ENCODE results near the gene TRIM49.
"Not testable (repeated sequence)": the region's sequence is repeated elsewhere in the genome, so short reads cannot be mapped to it uniquely, and the experiment has no call there.

Gene TRIM49, protein sequence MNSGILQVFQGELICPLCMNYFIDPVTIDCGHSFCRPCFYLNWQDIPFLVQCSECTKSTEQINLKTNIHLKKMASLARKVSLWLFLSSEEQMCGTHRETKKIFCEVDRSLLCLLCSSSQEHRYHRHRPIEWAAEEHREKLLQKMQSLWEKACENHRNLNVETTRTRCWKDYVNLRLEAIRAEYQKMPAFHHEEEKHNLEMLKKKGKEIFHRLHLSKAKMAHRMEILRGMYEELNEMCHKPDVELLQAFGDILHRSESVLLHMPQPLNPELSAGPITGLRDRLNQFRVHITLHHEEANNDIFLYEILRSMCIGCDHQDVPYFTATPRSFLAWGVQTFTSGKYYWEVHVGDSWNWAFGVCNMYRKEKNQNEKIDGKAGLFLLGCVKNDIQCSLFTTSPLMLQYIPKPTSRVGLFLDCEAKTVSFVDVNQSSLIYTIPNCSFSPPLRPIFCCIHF

DNA sequence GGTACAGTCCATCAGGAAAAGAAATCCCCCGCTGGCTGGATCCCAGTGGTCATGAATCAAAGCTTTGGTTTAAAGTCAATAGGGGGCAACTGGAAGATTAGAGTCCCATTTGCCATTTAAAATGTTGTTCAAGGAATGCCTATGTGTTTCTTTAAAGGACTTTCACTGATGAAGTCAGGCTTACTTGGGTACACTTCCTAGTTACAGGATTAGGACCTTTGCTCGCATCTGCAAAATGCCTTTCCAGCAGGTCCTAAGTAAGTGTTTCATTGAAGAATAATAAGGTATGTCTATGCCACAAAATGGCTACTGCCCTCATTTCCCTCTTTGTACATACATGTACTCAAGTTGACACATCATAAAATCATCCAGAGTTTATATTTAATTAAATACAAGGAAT, at the start of gene TRIM49:
TSS of gene TRIM49 (minus strand) at position 101 of the 400 bp plus-strand sequence. CDS start 4,106 bp downstream, outside the sequence.
- DNase-seq (ENCODE audit: low read depth in 2 of 2): not testable (repeated sequence)

DNA sequence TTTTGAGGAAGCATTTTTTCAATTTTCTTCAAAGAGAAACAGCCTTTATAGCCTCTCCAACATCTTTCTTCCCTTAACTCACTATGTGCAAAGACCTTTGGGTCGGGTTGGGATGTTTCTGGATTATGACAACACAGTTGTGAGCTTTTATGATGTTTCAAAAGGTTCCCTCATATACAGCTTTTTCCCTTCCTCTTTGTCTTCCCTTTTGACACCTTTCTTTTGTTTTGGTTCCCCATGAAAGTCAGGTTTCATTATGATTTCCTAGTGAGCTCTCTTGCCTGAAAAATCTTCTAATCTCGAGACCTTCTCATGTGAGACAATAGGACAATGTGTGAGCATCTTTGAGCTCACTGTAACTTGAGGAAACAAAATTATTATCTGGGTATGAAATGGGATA, 18.3 kb upstream of the TRIM49 start:
- not testable (repeated sequence) for DNase-seq (ENCODE audit: low read depth in 2 of 2)

DNA sequence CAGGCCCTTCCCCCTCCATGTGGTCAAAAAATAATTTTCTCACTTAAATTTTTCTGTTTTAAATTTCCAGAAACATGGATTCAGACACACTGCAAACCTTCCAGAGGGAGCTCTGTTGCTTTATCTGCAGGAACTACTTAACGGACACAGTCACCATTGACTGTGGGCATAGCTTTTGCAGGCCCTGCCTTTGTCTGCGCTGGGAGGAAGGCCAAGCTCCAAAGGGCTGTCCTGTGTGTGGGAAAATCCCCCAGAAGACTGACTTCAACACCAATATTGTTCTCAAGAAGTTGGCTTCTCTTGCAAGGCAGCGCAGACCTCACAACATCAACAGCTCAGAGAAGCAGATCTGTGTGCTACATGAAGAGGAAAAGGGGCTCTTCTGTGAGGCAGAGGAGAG, 11.6 kb upstream of the TRIM49 start:
- DNase-seq (ENCODE audit: low read depth in 2 of 2): not testable (repeated sequence)

DNA sequence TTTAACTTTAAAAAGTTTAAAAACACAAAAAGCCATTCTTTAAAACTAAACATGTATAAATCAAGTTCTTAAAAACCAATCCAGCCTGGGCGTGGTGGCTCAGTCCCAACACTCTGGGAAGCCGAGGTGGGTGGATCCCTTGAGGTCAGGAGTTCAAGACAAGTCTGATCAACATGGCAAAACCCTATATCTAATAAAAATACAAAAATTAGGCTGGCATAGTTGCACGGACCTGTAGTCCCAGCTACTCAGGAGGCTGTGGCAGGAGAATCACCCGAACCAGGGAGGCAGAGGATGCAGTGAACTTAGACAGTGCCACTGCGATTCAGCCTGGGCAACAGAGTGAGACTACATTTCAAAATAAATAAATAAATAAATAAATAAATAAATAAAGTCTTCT, 5.2 kb upstream of the TRIM49 start:
- not testable (repeated sequence) for DNase-seq (ENCODE audit: low read depth in 2 of 2)

DNA sequence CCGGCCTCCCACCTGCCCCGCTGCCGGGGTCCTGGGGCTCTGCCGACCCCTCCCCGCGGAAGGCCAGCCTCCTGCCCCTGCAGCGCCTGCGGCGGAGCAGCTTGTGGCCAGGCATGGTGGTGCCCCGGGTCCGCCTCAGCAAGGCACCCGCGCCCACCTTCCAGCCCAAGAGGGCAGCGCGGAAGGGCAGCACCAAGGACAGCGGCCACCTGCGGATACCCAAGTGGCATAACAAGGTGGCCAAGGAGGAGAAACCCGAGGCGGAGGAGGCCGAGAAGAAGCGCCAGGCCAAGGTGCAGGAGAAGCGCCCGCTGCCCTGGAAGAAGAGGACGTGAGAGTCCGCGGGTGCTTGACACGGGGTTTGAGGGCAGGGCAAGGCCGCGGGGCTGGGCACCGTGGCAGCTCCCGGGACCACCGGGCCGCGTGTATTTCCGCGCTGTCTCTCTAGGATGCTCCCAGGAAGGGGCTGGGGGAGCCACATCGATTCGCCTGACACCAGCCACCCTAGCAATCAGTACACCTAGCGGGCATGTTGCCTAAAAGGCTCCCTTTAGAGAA, 20.8 kb downstream of the TRIM49 start:
- DNase-seq (ENCODE audit: low read depth in 2 of 2): not testable (repeated sequence)

DNA sequence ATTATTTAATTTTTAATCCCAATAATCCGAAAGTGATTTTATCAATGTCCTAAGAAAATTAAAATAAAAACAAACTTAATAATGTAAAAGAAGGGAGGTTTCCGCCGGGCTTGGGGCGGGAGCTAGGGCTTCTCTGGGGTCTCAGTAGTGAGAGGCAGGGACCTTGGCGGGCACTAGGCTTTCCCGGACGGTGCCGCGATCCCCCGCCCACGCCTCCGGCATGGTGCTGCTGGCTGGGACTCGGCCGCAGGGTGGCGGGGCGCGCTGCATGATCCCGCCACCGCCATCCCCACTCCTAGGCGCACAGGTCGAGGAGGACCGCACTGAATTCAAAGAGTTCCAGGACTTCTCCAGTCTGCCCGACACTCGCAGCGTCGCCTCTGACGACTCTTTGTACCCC, 22.6 kb downstream of the TRIM49 start:
- DNase-seq (ENCODE audit: low read depth in 2 of 2): not testable (repeated sequence)

DNA sequence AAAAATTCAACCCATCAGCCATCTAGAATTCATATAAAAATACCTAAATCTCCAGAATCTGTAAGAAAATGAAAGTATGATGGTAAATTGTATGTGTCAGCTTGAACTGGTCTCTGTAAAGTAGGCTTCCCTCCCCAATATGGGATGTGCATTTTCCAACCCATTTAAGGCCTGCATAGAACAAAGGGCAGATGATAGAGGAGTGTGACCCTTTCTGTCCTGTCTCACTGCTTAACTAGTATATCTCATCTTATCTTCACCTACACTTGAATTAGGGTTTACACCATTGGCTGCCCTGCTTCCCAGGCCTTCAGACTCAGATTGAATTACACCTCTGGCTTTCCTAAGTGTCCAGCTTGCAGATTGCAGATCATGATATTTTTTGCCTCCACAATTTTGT, 57.6 kb downstream of the TRIM49 start:
- DNase-seq (ENCODE audit: low read depth in 2 of 2): not testable (repeated sequence)

All from stimulated activated CD4-positive, alpha-beta T cell treated with anti-CD3 and anti-CD28 coated beads, Interleukin-4, amount 100 ng/mL, for 48 hours (primary cell).